Measurements from ENCODE around the gene LAMA4.
A peak's percentile ranks its signal among the peaks of the same experiment; 100 is the strongest.

LAMA4 gene

DNA sequence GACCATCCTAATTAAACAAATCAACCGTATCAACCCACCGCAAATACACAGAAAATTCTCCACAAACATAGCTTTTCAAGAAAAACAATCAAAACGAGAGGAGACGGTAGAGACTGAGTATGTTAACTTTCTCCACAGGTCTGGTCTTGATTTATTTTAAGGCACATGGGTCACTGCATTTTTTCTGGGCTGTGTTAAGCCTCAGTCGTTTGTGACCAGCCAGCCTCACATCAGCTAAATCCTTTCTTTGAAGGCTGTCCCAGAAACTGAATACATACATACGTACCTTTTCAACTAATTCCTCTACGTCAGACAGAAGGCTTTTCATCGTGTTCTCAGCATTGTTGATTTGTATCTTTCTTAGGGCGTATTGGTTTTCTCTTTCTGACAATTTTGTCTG is 69.4 kb downstream of the LAMA4 start:
- no peak for DNase-seq (ENCODE audit: low spot score)

DNA sequence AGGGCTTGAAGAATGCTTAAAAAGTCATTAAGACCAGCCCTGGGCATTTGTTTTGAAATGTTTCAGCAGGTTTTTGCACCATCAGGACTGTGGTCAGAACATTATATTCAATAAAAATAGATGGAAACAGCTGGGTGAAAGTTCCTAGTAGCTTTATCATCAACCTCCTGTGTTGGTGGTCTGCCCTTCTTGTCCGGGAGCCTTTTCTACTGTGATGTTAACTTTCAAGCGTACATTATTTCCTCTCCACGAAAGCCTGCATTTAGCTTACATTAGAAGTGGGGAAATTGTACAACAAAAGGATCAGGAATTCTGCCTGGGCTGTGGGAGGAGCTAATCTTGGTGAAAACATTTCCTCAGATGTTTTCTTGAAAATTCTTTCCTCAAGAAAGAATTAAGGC is 71.1 kb downstream of the LAMA4 start:
- DNase-seq (ENCODE audit: low spot score), result no peak

DNA sequence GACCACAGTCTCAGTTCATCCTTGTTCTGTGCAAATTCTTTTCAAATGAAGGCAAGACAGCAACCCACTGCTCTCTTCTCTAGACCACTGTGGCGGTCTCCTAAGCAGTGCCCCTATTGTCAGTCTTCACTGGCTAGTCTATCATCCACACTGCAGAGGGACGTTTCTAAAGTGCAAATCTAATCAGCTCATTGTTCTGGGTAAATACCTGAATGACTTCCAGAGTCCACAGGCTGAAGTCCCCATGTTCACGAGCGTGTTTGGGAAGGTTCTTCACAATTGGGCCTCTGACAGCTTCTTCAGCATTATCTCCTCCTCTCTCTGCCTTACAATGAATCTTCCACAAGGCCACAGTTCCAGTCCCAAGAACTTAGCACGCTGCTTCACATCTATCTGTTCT is 73.2 kb downstream of the LAMA4 start:
- no peak for DNase-seq (ENCODE audit: low spot score)

DNA sequence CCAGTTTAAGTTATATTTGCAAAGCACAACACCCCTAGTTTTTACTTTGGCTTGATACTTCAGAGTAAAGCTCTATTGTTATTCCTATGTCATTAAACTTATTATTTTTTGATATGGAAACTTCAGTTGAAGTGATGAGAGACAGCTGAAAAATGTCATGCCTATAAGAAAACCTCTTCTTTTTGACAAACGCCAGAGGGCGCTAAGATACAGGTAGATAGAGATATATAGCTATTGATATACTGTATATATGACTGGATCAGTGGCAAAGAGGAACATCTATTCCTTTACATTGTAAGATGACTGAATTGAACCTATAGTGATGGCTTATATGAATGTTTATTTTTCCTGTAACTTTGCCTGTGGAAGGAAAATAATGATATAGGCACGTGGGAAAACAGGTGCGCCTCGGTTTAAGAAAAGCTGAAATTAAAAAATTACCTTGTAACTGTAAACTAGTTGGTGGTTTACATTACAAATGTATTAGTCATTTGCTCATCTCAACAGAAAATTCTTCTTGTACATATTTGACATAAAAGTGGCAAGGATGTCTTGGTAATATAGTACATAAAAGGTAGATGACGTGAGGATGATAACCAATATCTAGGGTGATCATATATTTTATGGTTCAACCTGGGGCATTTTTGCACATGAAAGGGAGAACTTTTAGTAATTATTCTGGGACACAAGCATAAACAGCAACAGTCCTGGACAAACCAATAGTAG is 74.1 kb downstream of the LAMA4 start:
- DNase-seq (ENCODE audit: low spot score), result peak; percentile 67

DNA sequence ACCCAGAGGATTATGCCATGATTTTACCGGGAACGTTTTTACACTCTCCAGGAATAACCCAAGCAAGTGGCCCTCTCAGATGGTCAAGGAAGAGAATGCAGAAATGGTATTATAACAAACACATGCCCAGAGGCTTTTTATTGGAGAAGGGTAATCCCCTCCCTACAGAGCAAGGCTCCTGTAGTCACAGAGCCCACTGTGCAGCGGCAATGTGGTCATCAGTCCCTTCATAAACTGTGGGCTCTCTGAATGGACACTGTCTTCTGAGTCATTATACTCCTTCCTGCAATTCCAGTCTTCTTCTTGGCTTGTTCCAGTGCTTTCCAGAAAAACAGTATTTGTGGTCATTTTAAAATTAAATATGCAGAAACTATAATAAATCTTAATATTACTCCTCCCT is 74.7 kb downstream of the LAMA4 start:
- peak; percentile 37 for DNase-seq (ENCODE audit: low spot score)

DNA sequence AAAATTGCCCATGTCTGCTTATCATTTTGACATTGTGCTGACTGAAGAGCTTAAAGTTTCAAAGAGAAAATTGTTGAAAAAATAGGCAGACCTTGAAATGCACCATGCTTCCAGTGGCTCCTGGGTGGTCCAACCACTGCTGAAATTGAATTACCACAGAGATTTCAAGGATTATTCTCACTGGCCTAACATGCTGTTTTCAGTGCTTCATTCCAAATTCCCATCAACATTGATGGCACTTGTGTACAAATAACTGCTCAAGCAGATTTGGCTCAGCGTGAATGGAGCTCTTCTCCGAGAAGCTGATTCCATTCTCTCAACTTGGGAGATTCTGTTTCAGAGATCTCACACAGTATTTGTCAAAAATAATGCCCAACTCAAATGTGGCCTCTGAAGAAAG is 75.5 kb downstream of the LAMA4 start:
- no peak for DNase-seq (ENCODE audit: low spot score)

DNA sequence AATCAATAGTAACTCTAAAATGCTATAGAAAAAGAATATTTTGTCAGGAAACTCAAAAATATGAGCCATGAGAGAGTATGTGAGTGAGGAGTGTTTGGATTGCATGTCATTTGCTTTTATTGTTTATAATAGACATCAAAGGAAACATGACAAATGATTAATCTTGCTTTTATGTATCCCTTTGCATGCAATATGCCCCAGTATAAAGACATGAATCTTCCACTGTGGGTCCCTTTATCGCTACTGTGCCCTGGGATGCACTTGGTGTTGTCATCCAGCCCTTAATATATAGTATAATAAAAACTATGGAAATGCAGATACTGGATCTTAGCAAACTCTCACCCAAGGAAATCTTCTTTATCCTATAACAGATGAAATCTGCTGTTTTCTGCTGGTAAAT is 77.3 kb downstream of the LAMA4 start:
- no peak for DNase-seq (ENCODE audit: low spot score)

DNA sequence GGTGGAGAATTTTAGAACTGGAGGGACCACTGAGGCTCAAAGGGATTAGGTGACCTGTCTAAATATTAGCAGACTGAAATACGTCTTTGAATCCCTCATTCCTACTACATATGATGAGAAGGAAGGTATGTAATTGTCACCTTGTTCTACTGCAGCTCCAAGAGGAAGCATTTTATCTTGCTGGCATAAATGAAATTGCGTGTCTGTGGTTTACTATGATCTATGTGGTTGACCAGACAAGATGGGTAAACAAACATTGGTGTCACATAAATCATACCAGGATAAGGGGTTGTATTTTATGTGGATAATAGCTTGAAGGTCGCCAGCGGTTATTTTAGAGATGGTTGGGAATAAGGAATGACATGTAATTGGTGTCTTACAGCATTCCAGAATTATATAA is 78.2 kb downstream of the LAMA4 start:
- no peak for DNase-seq (ENCODE audit: low spot score)

DNA sequence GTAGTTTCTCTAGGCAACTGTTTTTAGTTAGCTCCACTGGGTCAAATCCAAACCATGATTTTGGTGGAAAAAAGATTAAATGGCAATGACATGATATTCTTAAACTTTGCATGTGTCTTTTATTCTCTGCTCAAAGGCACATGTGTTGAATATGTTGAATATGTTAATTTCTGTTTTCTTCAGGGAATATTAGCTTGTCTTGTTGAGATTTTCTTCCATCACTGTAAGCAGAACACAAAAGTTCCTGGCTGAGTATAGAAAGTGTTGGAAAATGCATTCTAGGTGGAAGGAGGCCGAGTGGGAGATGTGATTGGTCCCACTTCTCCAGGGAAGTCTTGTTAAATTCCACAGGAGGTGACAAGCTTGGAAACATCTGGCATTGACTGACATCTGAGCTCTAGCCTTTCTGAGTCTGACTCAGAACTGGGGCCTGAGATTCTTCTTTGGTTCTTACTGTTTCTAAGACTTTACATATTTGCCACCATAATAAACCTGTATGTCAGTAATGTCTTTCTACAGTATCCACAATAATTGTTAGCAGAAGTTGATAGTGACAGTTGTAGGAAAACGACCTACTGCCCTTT is 81.1 kb downstream of the LAMA4 start:
- peak; percentile 42 for DNase-seq (ENCODE audit: low spot score)

DNA sequence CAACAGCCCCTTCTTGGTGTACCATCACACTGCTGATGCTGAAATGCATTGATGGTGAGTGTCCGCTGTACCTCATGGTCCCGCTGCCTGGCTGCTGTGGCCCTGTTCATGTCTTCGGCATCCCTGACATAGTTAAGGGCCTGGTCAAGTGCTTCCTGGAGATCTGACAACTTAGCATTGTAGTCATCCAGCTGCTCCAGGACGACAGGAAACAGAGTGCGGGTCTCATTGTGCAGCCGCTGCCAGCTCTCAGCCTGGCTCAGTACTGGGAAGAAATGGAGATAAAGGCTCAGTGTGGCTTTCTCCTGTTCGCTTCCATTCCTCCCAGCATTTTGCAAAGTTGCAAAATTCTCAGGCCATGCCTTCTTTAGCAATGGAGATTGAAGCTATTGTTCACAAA is 81.8 kb downstream of the LAMA4 start:
- peak; percentile 43 for DNase-seq (ENCODE audit: low spot score)

DNA sequence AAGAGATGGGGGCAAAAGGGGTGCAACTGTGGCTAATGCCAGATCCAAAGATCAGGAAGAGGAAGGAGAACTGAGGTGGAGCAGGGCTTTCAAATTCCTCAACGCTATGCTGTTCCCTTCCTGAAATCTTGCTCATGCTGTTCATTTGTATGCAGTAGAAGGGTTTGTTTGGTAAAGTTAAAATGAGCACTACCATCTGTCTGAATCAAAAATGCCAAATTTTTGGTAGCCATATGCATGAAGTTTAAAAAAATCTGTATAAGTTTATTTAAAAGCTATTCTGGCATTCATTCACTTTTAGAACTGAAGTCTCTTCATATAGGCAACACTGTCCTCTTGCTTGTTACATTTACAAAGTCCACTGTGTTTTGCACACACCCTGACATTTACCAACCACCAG is 84.8 kb downstream of the LAMA4 start:
- DNase-seq (ENCODE audit: low spot score), result no peak

DNA sequence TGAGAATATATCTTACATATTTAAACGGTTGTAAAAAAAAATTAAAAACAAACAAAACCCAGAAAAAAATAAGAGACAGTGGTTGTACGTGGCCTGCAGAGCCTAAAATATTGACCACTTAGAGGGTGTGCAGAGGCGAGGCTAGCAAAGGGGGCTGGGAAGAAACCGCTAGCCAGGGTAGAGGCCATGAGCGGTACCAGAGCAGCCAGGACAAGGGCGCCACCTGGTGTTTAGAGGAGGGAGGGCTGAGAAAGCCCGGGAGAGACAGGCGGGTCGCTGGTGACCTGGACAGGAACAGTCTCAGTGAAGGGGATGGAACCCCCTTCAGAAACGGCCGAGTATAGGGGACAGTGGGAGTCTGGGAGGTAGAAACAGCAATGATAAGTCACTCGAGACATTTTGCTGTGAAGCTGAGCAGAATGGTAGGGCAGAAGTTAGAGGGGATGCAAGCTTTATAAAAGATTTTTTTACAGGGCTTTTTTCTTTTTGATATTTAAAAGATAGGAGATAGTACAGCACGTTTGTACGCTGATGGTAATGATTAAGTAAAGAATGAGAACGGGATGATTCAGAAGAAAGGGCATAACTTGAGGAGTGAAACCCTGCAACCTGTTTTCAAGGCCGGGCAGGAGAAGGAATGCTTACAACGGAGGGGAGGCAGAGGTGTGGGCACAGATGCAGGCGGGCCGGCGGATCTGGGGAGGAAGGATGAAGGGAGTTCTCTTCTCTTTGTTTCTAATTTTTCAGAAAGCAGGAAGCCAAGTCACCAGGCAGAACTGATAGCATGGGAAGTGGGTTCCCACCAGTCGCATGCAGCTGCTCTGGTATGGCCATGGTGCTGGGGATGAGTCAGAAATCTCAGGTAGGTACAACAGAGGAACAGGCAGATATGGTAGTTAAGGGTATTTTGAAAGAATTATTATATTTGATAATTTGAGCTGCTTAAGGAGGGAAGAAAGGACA is 90.8 kb downstream of the LAMA4 start:
- DNase-seq (ENCODE audit: low spot score), result no peak

DNA sequence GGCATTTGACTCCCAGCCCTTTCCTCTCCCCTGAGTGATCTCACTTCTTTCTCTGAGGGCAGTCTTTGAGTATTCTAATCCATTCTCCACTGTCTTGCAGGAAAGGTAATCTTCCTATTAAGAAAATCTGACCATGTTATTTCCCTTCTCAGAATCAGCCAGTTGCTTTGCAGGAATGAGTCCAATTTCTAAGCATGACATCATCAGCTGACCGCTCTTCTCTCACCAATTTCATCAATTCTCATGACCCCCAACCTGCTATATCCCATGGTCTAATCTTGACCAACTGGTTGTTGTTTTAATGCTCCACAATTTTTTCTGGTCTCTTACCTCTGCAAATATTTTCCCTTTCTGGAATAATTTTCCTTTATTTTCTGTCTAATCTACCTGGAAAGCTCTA is 93.6 kb downstream of the LAMA4 start:
- DNase-seq (ENCODE audit: low spot score), result no peak

DNA sequence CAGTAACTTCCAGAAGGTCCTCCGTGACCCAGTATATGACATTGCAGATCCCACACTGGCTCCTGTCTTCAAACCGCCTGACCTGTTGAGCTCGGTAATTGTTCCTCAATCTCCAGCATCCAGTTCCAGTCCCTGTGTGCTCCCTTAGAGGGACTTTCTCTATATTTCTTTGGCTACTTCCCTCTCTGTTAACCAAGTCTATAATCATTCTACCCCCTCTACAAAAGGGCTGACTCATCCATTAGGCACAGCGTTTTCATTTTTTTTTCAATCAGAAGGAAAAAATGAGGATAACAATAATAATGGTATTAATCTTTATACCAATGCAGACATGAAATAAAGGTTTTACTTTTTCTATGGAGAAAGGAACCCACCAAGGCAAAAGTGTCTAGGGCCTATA is 97.7 kb downstream of the LAMA4 start:
- DNase-seq (ENCODE audit: low spot score), result no peak

DNA sequence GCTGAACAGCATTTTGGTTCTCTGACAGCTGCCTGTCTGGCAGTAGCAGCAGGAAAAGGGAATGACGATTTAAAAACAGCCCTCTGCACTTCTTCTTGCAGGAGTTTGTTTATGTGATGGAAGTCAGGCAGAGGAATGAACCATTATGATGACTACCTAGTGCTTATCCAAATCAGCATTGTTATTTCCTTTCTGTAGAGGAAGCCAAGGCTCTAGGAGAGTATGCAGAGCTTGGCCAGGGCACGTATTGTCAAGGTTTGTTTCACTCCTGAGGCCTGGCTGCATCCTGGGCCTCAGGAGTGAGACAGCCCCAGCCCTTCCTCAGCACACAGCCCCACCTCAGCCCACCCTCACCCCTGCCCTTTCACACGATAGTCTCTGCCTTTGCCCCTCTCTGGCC is 98.5 kb downstream of the LAMA4 start:
- peak; percentile 60 for DNase-seq (ENCODE audit: low spot score)

DNA sequence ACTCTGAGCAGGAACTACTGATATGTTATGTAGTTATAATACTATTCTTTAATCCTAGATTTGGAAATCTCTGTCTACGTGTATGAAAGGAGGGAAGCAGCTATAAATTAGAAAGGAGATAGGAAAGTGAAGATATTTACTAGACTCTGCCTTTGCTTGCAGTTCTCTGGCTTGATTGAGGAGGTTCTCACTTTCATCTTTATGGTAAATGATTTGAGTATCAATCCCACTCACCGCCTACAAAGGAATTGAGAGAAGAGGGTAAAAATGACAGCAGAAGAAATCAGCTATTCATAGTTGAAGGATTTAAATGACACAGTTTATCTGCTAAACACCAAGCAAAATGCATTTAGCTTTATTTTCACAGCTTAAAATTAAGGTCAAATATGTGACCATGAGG is 99.7 kb downstream of the LAMA4 start:
- DNase-seq (ENCODE audit: low spot score), result no peak

DNA sequence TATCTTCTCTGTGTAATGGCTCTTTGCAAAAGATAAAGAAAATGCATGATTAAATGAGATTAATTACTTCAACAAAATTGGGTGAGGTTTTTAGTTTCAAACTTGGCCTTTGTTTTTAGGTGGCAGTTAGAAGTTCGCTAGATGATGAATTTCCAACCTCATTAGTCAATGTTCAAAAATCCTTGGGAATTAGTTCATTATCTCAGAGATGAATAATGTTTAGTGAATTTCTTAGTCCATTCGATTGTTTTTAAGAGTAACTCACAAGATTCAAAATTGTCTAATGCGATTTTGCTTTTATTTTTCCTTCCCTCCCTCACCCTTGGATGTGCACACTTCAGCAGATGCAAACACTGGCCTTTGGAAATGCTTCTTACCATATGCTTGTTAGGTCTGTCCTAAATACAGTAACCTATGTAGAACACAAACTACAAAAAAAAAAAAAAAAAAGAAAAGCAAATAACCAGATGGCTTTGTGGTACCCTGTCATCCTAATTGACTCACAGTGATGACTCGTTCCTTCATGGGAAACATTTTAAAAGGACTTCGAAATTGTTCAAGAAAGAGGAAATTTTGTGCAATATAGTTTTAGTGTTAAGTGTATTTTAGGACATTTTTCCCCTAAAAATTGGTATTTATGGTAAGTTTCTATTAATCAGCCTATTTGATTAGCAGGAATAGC is 100.3 kb downstream of the LAMA4 start:
- peak; percentile 68 for DNase-seq (ENCODE audit: low spot score)

DNA sequence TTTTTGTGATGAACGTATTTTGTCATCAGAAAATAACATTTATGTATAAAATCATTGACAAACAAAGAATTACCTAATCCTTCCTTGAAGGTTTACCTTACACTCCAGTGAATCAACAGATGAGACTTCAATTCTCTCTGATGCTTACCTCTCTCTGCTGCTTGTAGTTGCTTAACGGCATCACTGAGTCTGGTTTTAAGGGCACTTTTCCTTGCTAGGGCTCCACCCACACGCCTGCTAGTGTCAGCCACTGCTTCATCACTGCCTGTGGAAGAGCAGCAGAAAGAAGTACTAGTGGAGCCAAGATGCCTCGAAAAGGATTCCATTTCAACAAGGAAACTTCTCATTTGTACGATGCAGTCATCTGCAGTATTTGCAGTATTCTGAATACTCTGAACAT is 104.0 kb downstream of the LAMA4 start:
- DNase-seq (ENCODE audit: low spot score), result no peak

DNA sequence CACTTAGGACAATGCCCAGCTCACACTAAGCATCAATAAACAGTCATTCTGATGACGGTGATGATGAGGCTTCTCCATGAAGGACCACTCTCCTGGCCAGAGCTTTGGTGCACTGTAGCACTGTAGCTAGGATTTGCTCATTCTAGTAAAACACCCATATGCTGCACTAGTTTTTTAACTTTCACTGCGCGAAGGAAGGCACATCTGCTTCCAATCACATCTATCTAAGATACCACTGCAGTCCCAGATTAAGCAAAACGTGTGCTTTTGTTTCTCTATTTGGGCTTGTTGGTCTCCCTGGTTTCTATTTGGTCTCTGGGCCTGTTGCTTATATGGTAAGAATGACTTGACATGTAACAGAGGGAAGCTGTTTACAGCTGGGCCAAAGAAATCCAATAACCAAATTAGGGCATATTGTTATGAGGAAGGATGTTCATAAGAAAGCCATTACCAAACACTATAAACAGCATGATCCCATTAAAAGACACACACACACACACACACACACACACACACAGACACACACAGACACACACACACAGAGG is 104.6 kb downstream of the LAMA4 start:
- DNase-seq (ENCODE audit: low spot score), result no peak

DNA sequence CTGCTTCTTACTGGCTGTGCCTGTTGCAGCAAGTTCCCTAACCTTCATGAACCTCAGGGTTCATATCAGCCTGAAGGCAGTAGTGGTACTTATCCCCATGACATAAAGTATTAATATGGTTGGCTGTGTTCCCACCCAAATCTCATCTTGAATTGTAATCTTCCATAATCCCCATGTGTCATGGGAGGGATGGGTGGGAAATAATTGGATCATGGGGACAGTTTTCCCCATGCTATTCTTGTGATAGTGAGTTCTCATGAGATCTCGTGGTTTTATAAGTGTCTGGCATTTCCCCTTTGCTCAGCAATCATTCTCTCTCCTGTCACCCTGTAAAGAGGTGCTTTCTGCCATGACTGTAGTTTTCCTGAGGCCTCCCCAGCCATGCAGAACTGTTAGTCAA is 105.1 kb downstream of the LAMA4 start:
- DNase-seq (ENCODE audit: low spot score), result no peak

DNA sequence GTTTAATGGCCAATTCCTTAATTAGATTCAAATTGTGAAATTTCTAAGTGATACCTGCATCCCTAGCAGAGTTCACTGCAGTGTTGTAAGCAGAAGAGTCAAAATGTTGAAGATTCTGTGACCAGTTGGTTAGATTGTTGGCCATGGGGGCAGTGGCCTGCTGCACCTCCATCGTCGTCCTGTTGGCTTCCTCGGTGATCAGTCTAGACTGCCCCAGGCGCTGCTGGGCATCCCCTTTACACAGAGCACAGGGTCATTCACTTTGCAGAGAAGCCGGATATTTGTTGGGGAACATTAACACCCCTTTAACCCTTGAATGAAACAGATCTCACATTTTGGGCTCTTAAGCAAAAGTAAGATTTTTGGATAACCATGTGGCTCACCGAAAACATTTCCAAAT is 106.3 kb downstream of the LAMA4 start:
- DNase-seq (ENCODE audit: low spot score), result no peak

DNA sequence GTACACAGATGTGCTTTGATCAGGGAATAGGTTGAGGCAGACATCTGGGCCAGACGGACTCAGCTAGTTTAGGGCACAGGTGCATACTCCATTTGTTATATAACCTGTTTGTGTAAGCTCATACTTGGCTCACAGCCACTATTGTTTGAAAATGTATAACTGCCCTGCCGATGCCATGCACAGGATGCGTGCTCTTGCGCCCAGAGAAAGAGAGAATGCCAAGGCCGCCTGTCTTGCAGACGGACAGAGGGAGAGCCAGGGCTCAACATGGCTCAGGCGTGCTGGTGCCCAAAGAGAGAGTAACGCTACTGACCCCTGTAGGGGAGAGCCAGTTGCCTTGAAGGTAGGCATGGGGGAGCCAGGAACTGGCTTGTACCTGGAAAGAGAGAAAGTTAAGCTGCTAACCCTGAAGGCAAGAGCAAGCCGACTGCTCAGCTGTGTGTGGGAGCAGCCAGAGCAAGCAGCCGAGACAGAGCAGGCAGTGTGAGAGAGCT is 109.2 kb downstream of the LAMA4 start:
- DNase-seq (ENCODE audit: low spot score), result no peak

All from kidney capillary endothelial cell (primary cell).